SK-N-MC (cell line): ENCODE results near the gene SP2.

Experiments
- EZH2 ChIP-seq: fragments of 200-600 bp; sonication (generic); IDR thresholded peaks from one replicate; pipeline ENCODE4 v1.6.1; 2017; ENCODE audit warnings: antibody characterized with exemption
- POLR2AphosphoS5 ChIP-seq: IDR thresholded peaks from 2 replicates; pipeline ENCODE4 v1.6.1; 2012; ENCODE audit warnings: mild to moderate bottlenecking, low read depth, low read length, borderline replicate concordance

DNA sequence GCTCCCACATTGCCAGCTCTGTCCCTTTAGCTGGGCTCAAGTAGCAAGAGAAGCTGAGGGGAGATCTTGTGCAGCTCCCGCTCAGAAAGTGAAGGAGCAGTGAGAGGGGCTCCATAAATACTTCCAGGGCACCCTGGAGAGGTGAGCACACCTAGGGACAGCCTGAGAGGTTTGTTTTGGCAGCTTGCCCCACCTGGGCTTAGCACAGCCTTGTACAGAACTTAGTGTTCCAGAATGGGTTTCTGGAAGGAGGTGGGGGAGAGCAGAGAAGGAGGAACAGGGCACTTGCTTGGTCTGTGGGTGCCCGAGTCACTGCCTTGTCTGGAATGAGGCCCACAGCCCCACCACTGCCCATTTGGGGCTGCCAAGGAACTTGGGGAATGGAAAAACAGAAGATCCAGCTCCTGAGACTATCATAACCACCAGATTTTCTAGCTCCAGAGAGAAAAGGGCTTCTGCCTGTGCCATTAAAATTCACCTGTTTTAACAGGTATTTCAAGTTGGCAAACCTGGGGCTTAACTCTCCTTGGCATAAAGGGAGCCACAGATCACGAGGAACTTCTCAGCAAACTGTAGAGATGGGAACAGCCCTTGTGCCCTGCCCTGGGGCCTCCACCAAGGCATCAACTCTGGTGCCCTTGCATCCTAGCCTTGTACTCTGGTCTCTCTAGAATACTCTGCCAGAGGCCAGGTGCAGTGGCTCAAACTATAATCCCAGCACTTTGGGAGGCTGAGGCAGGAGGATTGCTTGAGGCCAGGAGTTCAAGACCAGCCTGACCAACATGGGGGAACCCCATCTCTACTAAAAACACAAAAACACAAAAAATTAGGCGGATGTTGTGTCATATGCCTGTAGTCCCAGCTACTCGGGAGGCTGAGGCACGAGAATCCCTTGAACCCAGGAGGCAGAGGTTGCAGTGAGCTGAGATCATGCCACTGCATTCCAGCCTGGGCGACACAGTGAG is 59.7 kb downstream of the SP2 start:
- TF ChIP-seq EZH2 (no peak), POLR2AphosphoS5 (no peak)
